ENCODE measurements around the gene ITGB3. TPM values are rescaled to one million over a fixed set of nuclear protein-coding genes. Genes with fewer than 3 reads are reported as not detected.
A peak's percentile ranks its signal among the peaks of the same experiment; 100 is the strongest.

ITGB3 gene
- total RNA-seq, 3 donors from 2014 or later, result 3.9 to 58.4 (median 6.8) TPM

- no peak for ATAC-seq
Measured at GRCh38 chr17:47246120-47246519, 7.5 kb upstream of the ITGB3 start.

GRCh38 chr17:47250855-47251254, 2.8 kb upstream of the ITGB3 start:
- Histone ChIP-seq H3K4me3 (no peak overlapping the region), H3K4me1 (ENCODE audit: low read depth) (peaks cover 11% of the 10 kb centered on the region), H3K9me3 (no peaks in the 10 kb centered on the region), H3K36me3 (ENCODE audit: low read depth) (no peaks in the 10 kb centered on the region)
- intact Hi-C loops (cut with DNase I, micrococcal nuclease), result no loop called here
- ATAC-seq (no peak), DNase-seq (no peak)
- TF ChIP-seq CTCF (IDR thresholded peaks at IDR 0.05), result no peak

More at GRCh38 chr17:47246120-47246519, 7.5 kb upstream of the ITGB3 start:
- no peaks in the 10 kb centered on the region for H3K9me3 ChIP-seq
- no peaks in the 10 kb centered on the region for H3K4me1 ChIP-seq (ENCODE audit: low read depth)
- no peak for DNase-seq
- no peak for TF ChIP-seq CTCF (IDR thresholded peaks at IDR 0.05)
- no peaks in the 10 kb centered on the region for H3K36me3 ChIP-seq (ENCODE audit: low read depth)
- intact Hi-C loops (cut with DNase I, micrococcal nuclease), result no loop called here
- no peak overlapping the region for H3K4me3 ChIP-seq

- no peaks in the 10 kb centered on the region for H3K36me3 ChIP-seq (ENCODE audit: low read depth)
- H3K4me1 ChIP-seq (ENCODE audit: low read depth), result peaks cover 11% of the 10 kb centered on the region
- no peak overlapping the region for H3K4me3 ChIP-seq
- no peaks in the 10 kb centered on the region for H3K9me3 ChIP-seq
- intact Hi-C loops (cut with DNase I, micrococcal nuclease), result no loop called here
- DNase-seq (no peak), ATAC-seq (no peak)
- TF ChIP-seq CTCF (IDR thresholded peaks at IDR 0.05), result no peak
Measured at GRCh38 chr17:47251421-47251940, 2.1 kb upstream of the ITGB3 start.

GRCh38 chr17:47252209-47252608, 1.4 kb upstream of the ITGB3 start:
- intact Hi-C loops (cut with DNase I, micrococcal nuclease), result no loop called here

GRCh38 chr17:47252766-47253512, 688 bp upstream of the ITGB3 start:
- TF ChIP-seq CTCF (IDR thresholded peaks at IDR 0.05), result no peak
- no peak for DNase-seq
- H3K4me3 ChIP-seq, result no peak overlapping the region
- no peak for ATAC-seq
- peaks cover 11% of the 10 kb centered on the region for H3K4me1 ChIP-seq (ENCODE audit: low read depth)
- H3K9me3 ChIP-seq, result no peaks in the 10 kb centered on the region
- no peaks in the 10 kb centered on the region for H3K36me3 ChIP-seq (ENCODE audit: low read depth)
- intact Hi-C loops (cut with DNase I, micrococcal nuclease), result no loop called here

More at GRCh38 chr17:47252209-47252608, 1.4 kb upstream of the ITGB3 start:
- Histone ChIP-seq H3K4me3 (no peak overlapping the region), H3K4me1 (ENCODE audit: low read depth) (peaks cover 11% of the 10 kb centered on the region), H3K36me3 (ENCODE audit: low read depth) (no peaks in the 10 kb centered on the region), H3K9me3 (no peaks in the 10 kb centered on the region)
- TF ChIP-seq CTCF (IDR thresholded peaks at IDR 0.05), result no peak
- no peak for DNase-seq
- ATAC-seq, result peak; percentile 32
